Measurements from ENCODE around the gene TEX53. TPM values are rescaled to one million over a fixed set of nuclear protein-coding genes. Genes with fewer than 3 reads are reported as not detected.

Gene TEX53
- polyA plus RNA-seq, 1 donor from 2014 or later = not detected

GRCh38 chr9:114621975-114622609, 35.5 kb downstream of the TEX53 start:
- Histone ChIP-seq H3K27me3 (ENCODE audit: insufficient read depth, low read depth, low read length) (no peaks in the 10 kb centered on the region), H3K9ac (ENCODE audit: low read length) (no peak overlapping the region), H4K20me1 (ENCODE audit: insufficient read depth) (no peaks in the 10 kb centered on the region), H3K9me2 (ENCODE audit: insufficient read depth, low read length) (no peaks in the 10 kb centered on the region), H3F3A (ENCODE audit: insufficient read depth, low read length, poor library complexity, severe bottlenecking) (no peaks in the 10 kb centered on the region), H3K9me3 (ENCODE audit: low read length) (no peaks in the 10 kb centered on the region), H3K4me2 (ENCODE audit: low read length) (no peak overlapping the region), H3K79me2 (replicated peaks; ENCODE audit: insufficient read depth, low read length) (no peaks in the 10 kb centered on the region), H3K36me3 (ENCODE audit: insufficient read depth, low read length) (no peaks in the 10 kb centered on the region), H3K4me3 (ENCODE audit: low read length) (no peak overlapping the region), H3K27ac (ENCODE audit: low read length) (no peak overlapping the region), H2AFZ (ENCODE audit: low read depth, low read length) (no peak overlapping the region)
- no peak for TF ChIP-seq MXI1 (conservative IDR thresholded peaks at IDR 0.05; ENCODE audit: poor library complexity, severe bottlenecking)
- TF ChIP-seq SMC3 (conservative IDR thresholded peaks at IDR 0.05; ENCODE audit: poor library complexity) = no peak
- TF ChIP-seq TAF1 (IDR thresholded peaks at IDR 0.05; ENCODE audit: low read depth) = no peak
- no peak for TF ChIP-seq EP300 (conservative IDR thresholded peaks at IDR 0.05; ENCODE audit: poor library complexity, severe bottlenecking)
- TF ChIP-seq CTCF (IDR thresholded peaks at IDR 0.05; ENCODE audit: poor library complexity, severe bottlenecking) = no peak
- no peak for TF ChIP-seq POLR2AphosphoS5 (IDR thresholded peaks at IDR 0.05)
- TF ChIP-seq, protein P1, sequence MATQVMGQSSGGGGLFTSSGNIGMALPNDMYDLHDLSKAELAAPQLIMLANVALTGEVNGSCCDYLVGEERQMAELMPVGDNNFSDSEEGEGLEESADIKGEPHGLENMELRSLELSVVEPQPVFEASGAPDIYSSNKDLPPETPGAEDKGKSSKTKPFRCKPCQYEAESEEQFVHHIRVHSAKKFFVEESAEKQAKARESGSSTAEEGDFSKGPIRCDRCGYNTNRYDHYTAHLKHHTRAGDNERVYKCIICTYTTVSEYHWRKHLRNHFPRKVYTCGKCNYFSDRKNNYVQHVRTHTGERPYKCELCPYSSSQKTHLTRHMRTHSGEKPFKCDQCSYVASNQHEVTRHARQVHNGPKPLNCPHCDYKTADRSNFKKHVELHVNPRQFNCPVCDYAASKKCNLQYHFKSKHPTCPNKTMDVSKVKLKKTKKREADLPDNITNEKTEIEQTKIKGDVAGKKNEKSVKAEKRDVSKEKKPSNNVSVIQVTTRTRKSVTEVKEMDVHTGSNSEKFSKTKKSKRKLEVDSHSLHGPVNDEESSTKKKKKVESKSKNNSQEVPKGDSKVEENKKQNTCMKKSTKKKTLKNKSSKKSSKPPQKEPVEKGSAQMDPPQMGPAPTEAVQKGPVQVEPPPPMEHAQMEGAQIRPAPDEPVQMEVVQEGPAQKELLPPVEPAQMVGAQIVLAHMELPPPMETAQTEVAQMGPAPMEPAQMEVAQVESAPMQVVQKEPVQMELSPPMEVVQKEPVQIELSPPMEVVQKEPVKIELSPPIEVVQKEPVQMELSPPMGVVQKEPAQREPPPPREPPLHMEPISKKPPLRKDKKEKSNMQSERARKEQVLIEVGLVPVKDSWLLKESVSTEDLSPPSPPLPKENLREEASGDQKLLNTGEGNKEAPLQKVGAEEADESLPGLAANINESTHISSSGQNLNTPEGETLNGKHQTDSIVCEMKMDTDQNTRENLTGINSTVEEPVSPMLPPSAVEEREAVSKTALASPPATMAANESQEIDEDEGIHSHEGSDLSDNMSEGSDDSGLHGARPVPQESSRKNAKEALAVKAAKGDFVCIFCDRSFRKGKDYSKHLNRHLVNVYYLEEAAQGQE (IDR thresholded peaks at IDR 0.05; ENCODE audit: borderline replicate concordance) = no peak
- TF ChIP-seq RAD21 (conservative IDR thresholded peaks at IDR 0.05) = no peak
- no peak for TF ChIP-seq EZH2 (IDR thresholded peaks at IDR 0.05; ENCODE audit: borderline replicate concordance, insufficient read depth, low read length, poor library complexity, severe bottlenecking)

DNA sequence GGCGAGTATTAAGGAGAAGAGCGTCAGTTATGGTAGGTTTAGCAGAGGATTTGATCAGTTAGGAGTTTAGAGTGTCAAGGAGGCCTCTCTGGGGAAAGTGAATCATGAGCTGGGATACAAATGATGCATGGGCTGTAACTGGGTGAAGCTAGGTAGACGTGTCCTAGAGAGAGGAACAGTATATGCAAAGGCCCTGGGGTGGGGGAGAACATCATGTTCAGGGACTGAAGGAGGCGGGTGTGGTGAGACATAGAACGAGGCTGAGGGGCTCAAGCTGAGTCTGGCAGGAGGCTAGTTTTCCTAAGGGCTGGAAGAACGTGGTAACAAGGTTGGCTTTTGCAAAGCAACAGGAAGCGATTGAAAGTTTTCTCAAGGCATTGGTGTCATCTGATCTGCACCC, 36.0 kb downstream of the TEX53 start:
- no peaks in the 10 kb centered on the region for H3K9me2 ChIP-seq (ENCODE audit: insufficient read depth, low read length)
- no peaks in the 10 kb centered on the region for H3K9me3 ChIP-seq (ENCODE audit: low read length)
- H3K9ac ChIP-seq (ENCODE audit: low read length) = no peak overlapping the region
- no peak overlapping the region for H2AFZ ChIP-seq (ENCODE audit: low read depth, low read length)
- no peaks in the 10 kb centered on the region for H3F3A ChIP-seq (ENCODE audit: insufficient read depth, low read length, poor library complexity, severe bottlenecking)
- no peaks in the 10 kb centered on the region for H3K36me3 ChIP-seq (ENCODE audit: insufficient read depth, low read length)
- H3K27me3 ChIP-seq (ENCODE audit: insufficient read depth, low read depth, low read length) = no peaks in the 10 kb centered on the region
- no peaks in the 10 kb centered on the region for H3K79me2 ChIP-seq (replicated peaks; ENCODE audit: insufficient read depth, low read length)
- no peak overlapping the region for H3K4me2 ChIP-seq (ENCODE audit: low read length)
- no peaks in the 10 kb centered on the region for H4K20me1 ChIP-seq (ENCODE audit: insufficient read depth)
- TF ChIP-seq SMC3 (conservative IDR thresholded peaks at IDR 0.05; ENCODE audit: poor library complexity) = no peak
- TF ChIP-seq EZH2 (IDR thresholded peaks at IDR 0.05; ENCODE audit: borderline replicate concordance, insufficient read depth, low read length, poor library complexity, severe bottlenecking) = no peak
- no peak for TF ChIP-seq CTCF (IDR thresholded peaks at IDR 0.05; ENCODE audit: poor library complexity, severe bottlenecking)
- no peak for TF ChIP-seq TAF1 (IDR thresholded peaks at IDR 0.05; ENCODE audit: low read depth)
- no peak for TF ChIP-seq POLR2AphosphoS5 (IDR thresholded peaks at IDR 0.05)
- TF ChIP-seq MXI1 (conservative IDR thresholded peaks at IDR 0.05; ENCODE audit: poor library complexity, severe bottlenecking) = no peak
- no peak for TF ChIP-seq RAD21 (conservative IDR thresholded peaks at IDR 0.05)
- TF ChIP-seq, protein P1 (IDR thresholded peaks at IDR 0.05; ENCODE audit: borderline replicate concordance) = no peak
- no peak for TF ChIP-seq EP300 (conservative IDR thresholded peaks at IDR 0.05; ENCODE audit: poor library complexity, severe bottlenecking)
- no peak overlapping the region for H3K27ac ChIP-seq (ENCODE audit: low read length)
- H3K4me3 ChIP-seq (ENCODE audit: low read length) = no peak overlapping the region
